ENCODE measurements around the gene CEACAM19.
"Not testable (repeated sequence)": the region's sequence is repeated elsewhere in the genome, so short reads cannot be mapped to it uniquely, and the experiment has no call there.

CEACAM19 gene

DNA sequence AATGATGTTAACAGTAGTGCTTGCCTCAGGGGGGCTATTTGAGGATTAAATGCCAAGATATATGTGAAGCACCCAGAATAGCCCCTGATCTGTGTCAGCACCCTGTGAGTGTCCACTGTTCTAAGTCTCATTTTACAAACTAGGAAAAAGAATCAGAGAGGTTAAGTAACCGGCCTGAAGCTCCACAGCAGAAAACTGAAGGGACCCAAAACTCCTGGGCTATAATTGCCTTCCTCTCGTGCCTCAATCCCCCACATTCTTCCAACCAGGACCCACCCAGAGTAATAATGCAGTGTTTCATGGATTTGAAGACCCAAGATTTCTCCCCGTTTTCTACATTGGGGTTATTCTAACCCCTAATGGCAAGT lies 25.2 kb upstream of the CEACAM19 start:
- DNase-seq, result no peak

DNA sequence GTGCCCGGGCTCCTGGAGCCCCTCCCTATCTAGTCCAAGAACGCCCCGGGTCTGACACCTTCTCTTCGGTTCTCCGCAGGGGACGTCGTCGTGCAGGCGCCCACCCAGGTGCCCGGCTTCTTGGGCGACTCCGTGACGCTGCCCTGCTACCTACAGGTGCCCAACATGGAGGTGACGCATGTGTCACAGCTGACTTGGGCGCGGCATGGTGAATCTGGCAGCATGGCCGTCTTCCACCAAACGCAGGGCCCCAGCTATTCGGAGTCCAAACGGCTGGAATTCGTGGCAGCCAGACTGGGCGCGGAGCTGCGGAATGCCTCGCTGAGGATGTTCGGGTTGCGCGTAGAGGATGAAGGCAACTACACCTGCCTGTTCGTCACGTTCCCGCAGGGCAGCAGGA lies 24.1 kb upstream of the CEACAM19 start:
- DNase-seq, result no peak

DNA sequence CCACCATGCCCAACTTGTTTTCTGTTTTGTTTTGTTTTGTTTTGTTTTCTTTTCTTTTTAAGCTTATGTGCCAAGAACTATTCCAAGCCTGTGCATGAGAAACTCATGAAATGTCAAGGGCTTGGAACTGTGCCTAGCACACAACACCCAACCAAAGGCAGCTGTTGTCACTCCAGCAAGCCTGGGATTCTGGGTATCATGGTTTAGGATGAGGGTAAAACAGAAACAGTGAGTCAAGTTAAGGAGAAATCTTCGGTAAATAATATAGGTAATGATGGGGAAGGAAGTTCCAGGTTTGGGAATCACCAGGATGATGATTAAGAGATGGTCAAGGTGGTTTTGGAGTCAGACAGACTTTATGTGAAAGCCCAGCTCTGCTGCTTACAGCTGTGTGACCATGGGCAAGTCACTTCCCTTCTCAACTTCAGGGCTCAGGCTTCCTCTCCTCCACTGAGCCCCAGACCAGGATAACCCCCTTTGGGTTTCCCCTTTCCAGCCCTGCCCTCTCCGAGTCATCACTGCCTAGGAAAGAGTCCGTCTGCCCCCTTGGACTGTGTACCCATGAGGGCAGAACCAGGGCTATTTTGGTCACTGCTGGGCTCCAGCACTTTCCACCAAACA lies 22.5 kb upstream of the CEACAM19 start:
- no peak for DNase-seq

DNA sequence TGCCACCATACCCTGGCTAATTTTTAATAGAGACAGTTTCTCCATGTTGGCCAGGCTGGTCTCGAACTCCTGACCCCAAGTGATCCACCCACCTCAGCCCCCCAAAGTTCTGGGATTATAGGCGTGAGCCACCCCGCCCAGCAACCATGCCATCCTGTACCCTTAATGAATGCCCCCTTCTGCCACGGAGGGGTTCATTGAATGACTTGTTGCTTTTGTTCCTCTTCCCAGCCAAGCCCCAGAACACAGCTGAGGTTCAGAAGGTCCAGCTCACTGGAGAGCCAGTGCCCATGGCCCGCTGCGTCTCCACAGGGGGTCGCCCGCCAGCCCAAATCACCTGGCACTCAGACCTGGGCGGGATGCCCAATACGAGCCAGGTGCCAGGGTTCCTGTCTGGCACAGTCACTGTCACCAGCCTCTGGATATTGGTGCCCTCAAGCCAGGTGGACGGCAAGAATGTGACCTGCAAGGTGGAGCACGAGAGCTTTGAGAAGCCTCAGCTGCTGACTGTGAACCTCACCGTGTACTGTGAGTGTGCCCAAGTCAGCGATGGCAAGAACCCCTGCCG lies 21.6 kb upstream of the CEACAM19 start:
- no peak for DNase-seq

GRCh38 chr19:44653343-44653742 lies 17.9 kb upstream of the CEACAM19 start:
- DNase-seq, result no peak

GRCh38 chr19:44653977-44654774 lies 17.1 kb upstream of the CEACAM19 start:
- no peak for DNase-seq

- peak; percentile 44 for DNase-seq
Measured at GRCh38 chr19:44657211-44657921, 13.9 kb upstream of the CEACAM19 start.

GRCh38 chr19:44658069-44658733 lies 13.1 kb upstream of the CEACAM19 start:
- DNase-seq, result no peak

- no peak for DNase-seq
Measured at GRCh38 chr19:44660081-44660480, 11.2 kb upstream of the CEACAM19 start.

- DNase-seq, result no peak
Measured at GRCh38 chr19:44661205-44661604, 10.1 kb upstream of the CEACAM19 start.

- DNase-seq, result no peak
Measured at GRCh38 chr19:44661904-44662303, 9.4 kb upstream of the CEACAM19 start.

GRCh38 chr19:44662691-44663385 lies 8.4 kb upstream of the CEACAM19 start:
- DNase-seq, result no peak

DNA sequence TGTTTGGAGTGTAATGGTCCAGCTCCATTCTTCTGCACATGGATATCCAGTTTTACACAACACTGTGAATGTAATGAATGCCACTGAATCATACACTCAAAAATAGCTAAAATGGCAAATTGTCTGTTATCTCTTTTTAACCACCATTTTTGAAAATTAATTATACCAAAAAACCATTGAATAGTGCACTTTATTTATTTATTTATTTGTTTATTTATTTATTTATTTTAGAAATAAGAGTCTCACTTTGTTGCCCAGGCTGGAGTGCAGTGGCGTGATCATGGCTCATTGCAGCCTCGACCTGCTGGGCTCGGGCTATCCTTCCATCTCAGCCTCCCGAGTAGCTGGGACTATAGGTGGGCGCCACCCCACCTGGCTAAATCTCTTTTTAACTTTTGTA lies 7.3 kb upstream of the CEACAM19 start:
- no peak for DNase-seq

- DNase-seq, result no peak
Measured at GRCh38 chr19:44664976-44665375, 6.3 kb upstream of the CEACAM19 start.

- DNase-seq, result no peak
Measured at GRCh38 chr19:44666852-44667556, 4.3 kb upstream of the CEACAM19 start.

DNA sequence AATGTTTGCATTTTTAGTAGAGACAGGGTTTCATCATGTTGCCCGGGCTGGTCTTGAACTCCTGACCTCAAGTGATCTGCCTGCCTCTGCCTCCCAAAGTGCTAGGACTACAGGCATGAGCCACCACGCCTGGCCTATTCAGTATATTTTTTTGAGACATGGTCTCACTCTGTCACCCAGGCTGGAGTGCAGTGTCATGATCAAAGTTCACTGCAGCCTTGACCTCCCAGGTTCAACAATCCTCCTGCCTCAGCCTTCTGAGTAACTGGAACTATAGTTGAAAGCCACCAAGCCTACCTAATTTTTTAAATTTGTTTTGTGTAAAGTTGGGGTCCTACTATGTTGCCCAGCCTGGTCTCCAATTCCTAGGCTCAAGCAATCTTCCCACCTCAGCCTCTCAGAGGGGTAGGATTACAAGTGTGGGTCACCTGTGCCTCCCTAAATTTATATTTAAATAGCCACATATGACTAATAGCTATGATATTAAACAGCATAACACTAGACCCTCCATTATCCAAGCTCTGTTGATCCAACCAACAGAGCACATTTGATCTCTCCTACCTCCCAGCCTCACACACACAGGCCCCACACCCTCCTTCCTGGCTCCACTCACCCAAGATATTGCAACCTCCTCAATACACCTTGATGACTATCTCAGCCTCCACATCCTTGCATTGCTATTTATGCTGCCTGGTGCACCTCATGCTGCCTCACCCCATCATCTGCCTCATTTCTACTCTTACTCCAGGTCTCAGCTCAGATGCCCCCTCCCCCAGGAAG lies 2.1 kb upstream of the CEACAM19 start:
- DNase-seq, result no peak

- DNase-seq, result not testable (repeated sequence)
Measured at GRCh38 chr19:44670027-44670426, 1.3 kb upstream of the CEACAM19 start.

DNA sequence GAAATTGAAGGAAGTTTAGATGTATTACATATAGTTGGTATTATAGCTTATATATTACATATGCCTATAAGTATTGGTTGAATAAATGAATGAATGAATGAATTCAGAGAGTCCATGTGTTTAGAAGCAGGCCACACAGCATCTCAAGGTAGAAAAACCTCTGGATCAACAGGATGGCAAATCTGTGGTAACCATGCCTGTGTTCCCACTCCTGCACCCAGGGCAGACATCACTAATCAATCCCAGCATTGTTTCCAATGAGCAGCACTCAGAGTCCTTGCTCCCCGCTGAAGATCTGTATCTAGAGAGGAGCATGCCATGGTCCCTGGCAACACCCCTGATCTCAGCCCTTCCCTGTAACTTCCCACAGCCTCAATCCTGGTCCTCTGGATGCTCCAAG lies 944 bp downstream of the CEACAM19 start:
- DNase-seq, result no peak

DNA sequence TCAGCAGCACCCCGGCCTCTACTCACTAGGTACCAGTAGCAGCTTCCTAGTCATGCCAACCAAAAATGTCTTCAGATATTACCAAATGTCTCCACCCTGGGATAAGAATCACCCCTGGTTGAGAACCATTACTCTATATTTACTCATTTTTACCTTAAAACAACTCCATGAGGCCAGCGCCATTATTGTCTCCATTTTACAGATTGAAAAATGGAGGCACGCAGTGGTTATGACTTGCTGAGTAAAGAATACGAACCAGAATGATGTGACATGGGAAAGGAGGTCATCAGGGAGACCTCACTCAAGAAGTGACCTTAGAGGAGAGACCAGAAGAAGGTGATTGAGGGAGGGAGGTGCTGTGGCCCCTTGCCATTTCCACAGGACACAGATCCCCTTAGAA lies 2.2 kb downstream of the CEACAM19 start:
- DNase-seq, result no peak

DNA sequence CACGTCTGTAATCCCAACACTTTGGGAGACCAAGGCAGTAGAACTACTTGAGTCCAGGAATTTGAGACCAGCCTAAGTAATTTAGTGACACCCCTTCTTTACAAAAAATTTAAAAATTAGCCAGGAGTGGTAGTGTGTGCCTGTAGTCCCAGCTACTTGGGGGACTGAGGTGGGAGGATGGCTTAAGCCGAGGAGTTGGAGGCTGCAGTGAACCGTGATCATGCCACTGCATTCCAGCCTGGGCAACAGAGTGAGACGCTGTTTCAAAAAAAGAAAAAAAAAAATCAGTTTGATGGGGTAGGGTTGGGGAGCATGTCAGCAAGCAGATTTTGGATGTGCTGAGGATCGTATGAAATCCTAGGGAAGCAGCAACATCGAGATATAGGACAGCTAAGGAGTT lies 4.2 kb downstream of the CEACAM19 start:
- DNase-seq, result no peak
